ENCODE results near the gene ELP4. TPM values are rescaled to one million over a fixed set of nuclear protein-coding genes. Genes with fewer than 3 reads are reported as not detected.

Gene ELP4
- total and polyA plus RNA-seq, 2 donors from 2014 or later, result 20.3 to 26.2 TPM

- TF ChIP-seq CTCF (IDR thresholded peaks at IDR 0.05; ENCODE audit: borderline replicate concordance, extremely low read depth, insufficient read depth), result no peak
- Histone ChIP-seq H3K36me3 (ENCODE audit: control insufficient read depth in 2 of 3, insufficient read depth in 3 of 3, low read length in 3 of 3) (no peaks in the 10 kb centered on the region), H3K4me1 (ENCODE audit: control insufficient read depth in 2 of 3, insufficient read depth in 2 of 3, low read depth in 1 of 3, low read length in 3 of 3) (no peaks in the 10 kb centered on the region), H3K9ac (ENCODE audit: low read length in 3 of 3) (no peak overlapping the region), H3K4me3 (ENCODE audit: low read length in 3 of 3) (no peak overlapping the region), H3K27ac (ENCODE audit: low read depth in 2 of 2, low read length in 2 of 2) (no peak overlapping the region), H3K27me3 (ENCODE audit: control insufficient read depth, insufficient read depth, low read length) (no peaks in the 10 kb centered on the region), H3K9me3 (ENCODE audit: control insufficient read depth in 2 of 3, insufficient read depth in 1 of 3, low read length in 3 of 3) (no peaks in the 10 kb centered on the region)
- intact Hi-C loops (cut with DNase I), result no loop called here
- FAIRE-seq (no peak), DNase-seq (no peak)
Measured at GRCh38 chr11:31628111-31628510, 118.5 kb downstream of the ELP4 start.

- Histone ChIP-seq H3K36me3 (ENCODE audit: control insufficient read depth in 2 of 3, insufficient read depth in 3 of 3, low read length in 3 of 3) (no peaks in the 10 kb centered on the region), H3K27me3 (ENCODE audit: control insufficient read depth, insufficient read depth, low read length) (no peaks in the 10 kb centered on the region), H3K4me1 (ENCODE audit: control insufficient read depth in 2 of 3, insufficient read depth in 2 of 3, low read depth in 1 of 3, low read length in 3 of 3) (no peaks in the 10 kb centered on the region), H3K9ac (ENCODE audit: low read length in 3 of 3) (no peak overlapping the region), H3K27ac (ENCODE audit: low read depth in 2 of 2, low read length in 2 of 2) (no peak overlapping the region), H3K4me3 (ENCODE audit: low read length in 3 of 3) (no peak overlapping the region), H3K9me3 (ENCODE audit: control insufficient read depth in 2 of 3, insufficient read depth in 1 of 3, low read length in 3 of 3) (no peaks in the 10 kb centered on the region)
- intact Hi-C loops (cut with DNase I), result no loop called here
- no peak for TF ChIP-seq CTCF (IDR thresholded peaks at IDR 0.05; ENCODE audit: borderline replicate concordance, extremely low read depth, insufficient read depth)
- FAIRE-seq (no peak), DNase-seq (no peak)
Measured at GRCh38 chr11:31636983-31637382, 127.4 kb downstream of the ELP4 start.

GRCh38 chr11:31640611-31641010 lies 131.0 kb downstream of the ELP4 start:
- Histone ChIP-seq H3K27me3 (ENCODE audit: control insufficient read depth, insufficient read depth, low read length) (no peaks in the 10 kb centered on the region), H3K4me3 (ENCODE audit: low read length in 3 of 3) (no peak overlapping the region), H3K36me3 (ENCODE audit: control insufficient read depth in 2 of 3, insufficient read depth in 3 of 3, low read length in 3 of 3) (no peaks in the 10 kb centered on the region), H3K9ac (ENCODE audit: low read length in 3 of 3) (no peak overlapping the region), H3K27ac (ENCODE audit: low read depth in 2 of 2, low read length in 2 of 2) (no peak overlapping the region), H3K9me3 (ENCODE audit: control insufficient read depth in 2 of 3, insufficient read depth in 1 of 3, low read length in 3 of 3) (no peaks in the 10 kb centered on the region), H3K4me1 (ENCODE audit: control insufficient read depth in 2 of 3, insufficient read depth in 2 of 3, low read depth in 1 of 3, low read length in 3 of 3) (no peaks in the 10 kb centered on the region)
- DNase-seq (peak in 2 of 5 donors; percentile 9 to 10), FAIRE-seq (peak; percentile 93)
- intact Hi-C loops (cut with DNase I), result no loop called here
- no peak for TF ChIP-seq CTCF (IDR thresholded peaks at IDR 0.05; ENCODE audit: borderline replicate concordance, extremely low read depth, insufficient read depth)

GRCh38 chr11:31641477-31642062 lies 132.0 kb downstream of the ELP4 start:
- H3K27ac ChIP-seq (ENCODE audit: low read depth in 2 of 2, low read length in 2 of 2), result no peak overlapping the region
- TF ChIP-seq CTCF (IDR thresholded peaks at IDR 0.05; ENCODE audit: borderline replicate concordance, extremely low read depth, insufficient read depth), result peak; percentile 58
- H3K9me3 ChIP-seq (ENCODE audit: control insufficient read depth in 2 of 3, insufficient read depth in 1 of 3, low read length in 3 of 3), result no peaks in the 10 kb centered on the region
- H3K4me1 ChIP-seq (ENCODE audit: control insufficient read depth in 2 of 3, insufficient read depth in 2 of 3, low read depth in 1 of 3, low read length in 3 of 3), result no peaks in the 10 kb centered on the region
- peak in 4 of 5 donors; percentile 28 to 43 (median 30) for DNase-seq
- intact Hi-C loops (cut with DNase I), result no loop called here
- FAIRE-seq, result no peak
- no peaks in the 10 kb centered on the region for H3K27me3 ChIP-seq (ENCODE audit: control insufficient read depth, insufficient read depth, low read length)
- no peak overlapping the region for H3K4me3 ChIP-seq (ENCODE audit: low read length in 3 of 3)
- H3K9ac ChIP-seq (ENCODE audit: low read length in 3 of 3), result no peak overlapping the region
- H3K36me3 ChIP-seq (ENCODE audit: control insufficient read depth in 2 of 3, insufficient read depth in 3 of 3, low read length in 3 of 3), result no peaks in the 10 kb centered on the region

Data from kidney (tissue), 14 donors.